ENCODE data around the gene HCAR2. TPM values are rescaled to one million over a fixed set of nuclear protein-coding genes. Genes with fewer than 3 reads are reported as not detected.
"Not testable (repeated sequence)": the region's sequence is repeated elsewhere in the genome, so short reads cannot be mapped to it uniquely, and the experiment has no call there.

HCAR2 gene
- total RNA-seq, 2 donors from 2014 or later, result 3.3 to 4.4 TPM

- intact Hi-C loops (cut with DNase I); DNase-seq; ATAC-seq: not testable (repeated sequence)
Measured at GRCh38 chr12:122676015-122676414, 27.1 kb downstream of the HCAR2 start.

DNA sequence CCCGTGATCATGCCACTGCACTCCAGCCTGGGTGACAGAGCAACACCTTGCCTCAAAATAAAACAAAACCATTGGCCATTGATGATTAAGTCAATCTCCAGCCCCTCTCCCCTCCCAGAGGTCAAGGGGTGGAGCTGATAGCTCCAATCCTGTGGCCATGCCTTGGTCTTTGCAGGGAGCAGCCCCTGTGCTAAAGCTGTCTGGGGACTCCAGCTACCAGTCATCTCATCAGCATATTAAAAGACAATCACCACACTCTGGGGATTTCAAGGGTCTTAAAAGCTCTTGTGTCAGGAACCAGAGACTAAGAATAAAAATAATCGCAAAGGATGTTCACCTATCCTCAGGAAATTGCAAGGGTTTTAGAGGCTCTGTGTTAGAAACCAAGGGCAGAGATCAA is 30.6 kb downstream of the HCAR2 start:
- DNase-seq, result no peak
- no peak for ATAC-seq
- intact Hi-C loops (cut with DNase I), result no loop called here

- intact Hi-C loops (cut with DNase I), result no loop called here
- peak in 1 of 2 donors; percentile 49 for ATAC-seq
- no peak for DNase-seq
Measured at GRCh38 chr12:122669397-122670070, 33.6 kb downstream of the HCAR2 start.

GRCh38 chr12:122668268-122668667 is 34.9 kb downstream of the HCAR2 start:
- intact Hi-C loops (cut with DNase I), result no loop called here
- ATAC-seq, result no peak
- DNase-seq, result no peak

- DNase-seq, result no peak
- intact Hi-C loops (cut with DNase I), result no loop called here
Measured at GRCh38 chr12:122665759-122666158, 37.4 kb downstream of the HCAR2 start.

GRCh38 chr12:122665349-122665748 is 37.8 kb downstream of the HCAR2 start:
- no peak for DNase-seq
- intact Hi-C loops (cut with DNase I), result no loop called here
- no peak for ATAC-seq

More at GRCh38 chr12:122665759-122666158, 37.4 kb downstream of the HCAR2 start:
- no peak for ATAC-seq

DNA sequence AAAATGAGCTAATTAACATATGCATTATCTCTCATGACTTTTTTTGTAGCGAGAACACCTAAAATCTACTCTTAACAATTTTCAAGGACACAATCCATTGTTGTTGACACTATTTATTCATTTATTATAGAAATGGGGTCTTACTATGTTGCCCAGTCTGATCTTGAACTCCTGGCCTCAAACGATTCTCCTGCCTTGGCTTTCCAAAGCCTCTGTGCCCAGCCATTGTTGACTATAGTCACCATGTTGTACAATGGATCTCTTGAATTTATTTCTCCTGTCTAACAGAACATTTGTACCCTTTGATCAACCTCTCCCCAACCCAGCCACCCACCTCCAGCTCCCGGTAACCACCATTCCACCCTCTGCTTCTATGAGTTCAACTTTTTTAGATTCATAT is 41.2 kb downstream of the HCAR2 start:
- no peak for DNase-seq
- intact Hi-C loops (cut with DNase I), result no loop called here
- ATAC-seq, result no peak

DNA sequence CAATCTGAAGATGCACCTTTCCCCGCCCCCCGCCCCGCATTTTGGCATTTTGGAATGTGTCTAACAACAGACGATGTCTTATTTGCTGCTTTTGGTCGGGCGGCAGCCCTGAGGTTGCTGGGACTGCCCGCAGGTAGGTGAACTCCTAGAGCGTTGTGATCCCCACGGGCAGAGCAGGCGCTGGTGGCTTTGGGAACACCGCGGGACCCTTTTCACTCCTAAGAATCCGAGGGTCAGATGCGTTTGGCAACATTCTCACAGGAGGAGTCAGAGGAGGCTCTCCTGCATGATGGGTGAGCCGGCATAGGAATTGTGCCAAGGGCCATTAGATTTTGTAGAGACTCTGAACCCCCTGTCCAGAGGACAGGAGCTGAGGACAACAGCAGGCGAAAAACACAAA is 41.9 kb downstream of the HCAR2 start:
- DNase-seq, result no peak
- intact Hi-C loops (cut with DNase I), result no loop called here
- no peak for ATAC-seq

DNA sequence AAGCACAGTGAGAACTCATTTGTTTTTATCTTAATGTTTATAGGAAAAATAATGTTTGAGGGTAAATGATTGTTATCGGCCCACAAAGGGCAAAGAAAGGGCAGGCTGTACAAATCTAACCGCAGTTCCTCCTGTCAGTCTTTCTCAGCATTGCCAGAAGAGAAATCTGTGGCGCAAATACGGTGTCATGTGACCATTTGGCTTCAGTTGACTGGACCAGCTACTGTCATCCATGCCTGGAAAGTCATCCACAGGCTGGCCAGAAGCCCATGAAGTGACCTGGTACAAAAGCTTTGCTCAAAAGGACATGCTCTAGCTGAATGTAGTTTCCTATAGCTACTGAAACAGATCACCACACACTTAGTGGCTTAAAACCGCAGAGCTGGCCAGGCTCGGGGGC is 43.6 kb downstream of the HCAR2 start:
- DNase-seq (no peak), ATAC-seq (no peak)
- intact Hi-C loops (cut with DNase I), result no loop called here

DNA sequence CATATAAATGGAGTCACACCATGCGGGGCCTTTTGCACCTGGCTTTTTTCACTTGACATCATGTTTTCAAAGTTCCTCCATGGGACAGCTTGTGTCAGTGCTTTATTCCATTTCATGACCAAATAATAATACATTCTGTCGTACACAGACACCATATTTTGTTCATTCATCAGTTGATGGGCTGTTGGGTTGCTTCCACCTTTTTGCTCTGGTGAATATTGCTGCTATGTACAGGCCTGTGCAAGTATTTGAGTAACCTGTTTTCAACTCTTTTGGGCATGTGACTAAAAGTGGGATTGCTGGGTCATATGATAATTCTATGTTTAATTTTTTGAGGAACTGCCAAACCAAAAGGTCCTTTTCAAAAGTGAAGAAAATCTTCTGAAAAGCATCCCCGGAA is 46.9 kb downstream of the HCAR2 start:
- ATAC-seq (no peak), DNase-seq (no peak)
- intact Hi-C loops (cut with DNase I), result no loop called here

DNA sequence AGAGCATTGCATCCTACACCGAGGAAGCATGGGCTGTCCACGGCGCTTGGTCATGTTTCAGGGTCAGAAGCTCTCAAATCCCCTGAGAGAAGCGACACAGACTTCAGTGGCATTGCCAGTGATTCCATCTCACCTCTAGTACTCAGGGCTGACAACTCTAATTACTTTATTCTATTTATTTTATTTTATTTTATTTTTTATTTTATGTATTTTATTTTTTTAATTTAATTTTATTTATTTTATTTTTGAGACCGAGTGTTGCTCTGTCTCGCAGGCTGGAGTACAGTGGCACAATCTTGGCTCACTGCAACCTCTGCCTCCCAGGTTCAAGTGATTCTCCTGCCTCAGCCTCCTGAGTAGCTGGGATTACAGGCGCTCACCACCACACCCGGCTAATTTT is 49.9 kb downstream of the HCAR2 start:
- intact Hi-C loops (cut with DNase I); ATAC-seq: not testable (repeated sequence)

DNA sequence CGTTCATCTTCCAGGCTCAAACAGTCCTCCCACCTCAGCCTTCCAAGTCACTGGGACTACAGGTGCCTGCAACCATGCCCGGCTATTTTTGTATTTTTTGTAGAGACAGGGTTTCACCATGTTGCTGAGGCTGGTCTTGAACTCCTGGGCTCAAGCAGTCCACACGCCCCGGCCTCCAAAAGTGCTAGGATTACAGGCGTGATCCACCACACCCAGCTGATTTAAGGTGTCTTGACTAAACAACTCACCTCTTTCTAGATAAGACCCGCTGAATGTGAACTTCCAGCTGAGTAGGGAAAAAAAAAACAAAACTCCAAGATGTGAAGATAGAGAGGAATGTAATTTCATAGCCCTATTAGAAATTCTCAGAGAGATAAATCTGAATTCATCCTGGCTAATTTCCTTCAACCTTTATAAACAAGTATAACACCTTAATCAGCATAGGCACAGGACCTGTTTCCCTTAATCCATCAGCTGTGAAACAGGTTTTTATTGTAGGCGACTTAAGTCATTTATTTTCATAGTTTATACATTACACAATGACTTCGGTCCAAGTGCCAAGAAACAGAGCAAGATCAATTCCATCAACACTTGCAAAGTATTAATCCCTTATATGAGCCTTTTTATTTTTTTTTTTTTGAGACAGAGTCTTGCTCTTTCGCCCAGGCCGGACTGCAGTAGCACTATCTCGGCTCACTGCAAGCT is 51.5 kb downstream of the HCAR2 start:
- DNase-seq (no peak), ATAC-seq (no peak)
- intact Hi-C loops (cut with DNase I), result no loop called here

More for the DNA sequence above, 49.9 kb downstream of the HCAR2 start:
- DNase-seq, result not testable (repeated sequence)

Other genes starting within 250 kb of the HCAR2 start
- gene ZCCHC8, start 202.4 kb downstream of the HCAR2 start, total RNA-seq, result 10 to 100 TPM; 10.9 to 11.5 TPM
- gene RSRC2, start 176.4 kb downstream of the HCAR2 start, total RNA-seq, result 10 to 100 TPM; 35.8 to 43.8 TPM
- 1 to 10 TPM; 4.1 to 5.7 TPM for gene KNTC1, start 176.1 kb downstream of the HCAR2 start, total RNA-seq
- 1 to 10 TPM in 1 of 2 donors, under 1 TPM in 1; 0.29 to 1.4 TPM for gene HCAR3, start 13.5 kb upstream of the HCAR2 start, total RNA-seq
- gene HCAR1, start 27.5 kb upstream of the HCAR2 start, total RNA-seq, result 1 to 10 TPM in 1 of 2 donors, under 1 TPM in 1; 0.50 to 1.4 TPM
- gene DENR, start 49.5 kb upstream of the HCAR2 start, total RNA-seq, result 10 to 100 TPM; 22.9 to 26.5 TPM
- under 1 TPM; 0.74 to 0.81 TPM for gene CCDC62, start 71.2 kb upstream of the HCAR2 start, total RNA-seq
- gene HIP1R, start 132.1 kb upstream of the HCAR2 start, total RNA-seq, result 10 to 100 TPM; 24.9 to 38.9 TPM
- 10 to 100 TPM; 20.5 to 22.7 TPM for gene VPS37B, start 192.8 kb upstream of the HCAR2 start, total RNA-seq

All from left cardiac atrium (tissue), 4 donors.